Lower lobe of right lung (tissue), 2 donors: ENCODE measurements around the gene TPCN1. TPM values are rescaled to one million over a fixed set of nuclear protein-coding genes. Genes with fewer than 3 reads are reported as not detected.

Experiments used
- ATAC-seq, 2 donors: fragments of 200-7000 bp; cut with Tn5 transposase; one replicate each; pipeline ENCODE4 v1.9.1; 2020 to 2022; ENCODE audit warnings: mild to moderate bottlenecking in 2 of 2, moderate library complexity in 2 of 2
- DNase-seq: peaks from one replicate; pipeline ENCODE4 v3.0.0-alpha.2; 2020
- H3K27ac ChIP-seq: fragments of 200-600 bp; one replicate; pipeline ENCODE4 v1.8.0; 2022
- H3K27me3 ChIP-seq: fragments of 200-600 bp; one replicate; pipeline ENCODE4 v1.8.0; 2022; ENCODE audit warnings: low read depth
- H3K36me3 ChIP-seq: fragments of 200-600 bp; one replicate; pipeline ENCODE4 v1.8.0; 2022; ENCODE audit warnings: mild to moderate bottlenecking
- H3K4me1 ChIP-seq: fragments of 200-600 bp; one replicate; pipeline ENCODE4 v1.8.0; 2022
- H3K4me3 ChIP-seq: fragments of 200-600 bp; one replicate; pipeline ENCODE4 v1.8.0; 2022; ENCODE audit warnings: mild to moderate bottlenecking
- H3K9me3 ChIP-seq: fragments of 200-600 bp; one replicate; pipeline ENCODE4 v1.8.0; 2022
- CTCF ChIP-seq: fragments of 200-600 bp; IDR thresholded peaks from one replicate; pipeline ENCODE4 v1.8.0; 2022; ENCODE audit warnings: antibody characterized with exemption, mild to moderate bottlenecking
- intact Hi-C: fragments of 100-400 bp; cut with DNase I; formaldehyde crosslinking; loops from one replicate; pipeline ENCODE4 v1.11.0; 2022
- total RNA-seq: library from RNA; stranded (reverse); fragmentation: NEBNext Ultra II Directional; extraction: Animal tissue kit (Norgen Biotek cat#: 25700); gene quantifications from one replicate; pipeline ENCODE4 v1.2.1, GENCODE V29; 2021
- donor health status: DM: no; HTN: yes; CAD: no; lungs with severe emphysema.

TPCN1 gene
- total RNA-seq, 1 donor from 2014 or later, result 68.1 TPM

GRCh38 chr12:113286712-113287111, 65.4 kb downstream of the TPCN1 start:
- DNase-seq (no peak), ATAC-seq (no peak)
- TF ChIP-seq CTCF, result no peak
- Histone ChIP-seq H3K27me3 (no peaks in the 10 kb centered on the region), H3K4me1 (no peaks in the 10 kb centered on the region), H3K4me3 (no peak overlapping the region), H3K27ac (no peak overlapping the region), H3K9me3 (no peaks in the 10 kb centered on the region), H3K36me3 (peaks cover 93% of the 10 kb centered on the region)
- intact Hi-C loops, result no loop called here

- H3K36me3 ChIP-seq, result peaks cover 99% of the 10 kb centered on the region
Observed at GRCh38 chr12:113287146-113287898, 66.1 kb downstream of the TPCN1 start.

GRCh38 chr12:113287899-113288282, 66.6 kb downstream of the TPCN1 start:
- TF ChIP-seq CTCF, result no peak
- ATAC-seq (no peak), DNase-seq (no peak)
- Histone ChIP-seq H3K4me1 (no peaks in the 10 kb centered on the region), H3K9me3 (no peaks in the 10 kb centered on the region), H3K36me3 (peaks cover 99% of the 10 kb centered on the region), H3K4me3 (no peak overlapping the region), H3K27me3 (no peaks in the 10 kb centered on the region), H3K27ac (no peak overlapping the region)
- intact Hi-C loops, result no loop called here

More at GRCh38 chr12:113287146-113287898, 66.1 kb downstream of the TPCN1 start:
- Histone ChIP-seq H3K4me3 (no peak overlapping the region), H3K9me3 (no peaks in the 10 kb centered on the region), H3K27ac (no peak overlapping the region), H3K4me1 (no peaks in the 10 kb centered on the region), H3K27me3 (no peaks in the 10 kb centered on the region)
- intact Hi-C loops, result no loop called here
- no peak for ATAC-seq
- TF ChIP-seq CTCF, result no peak
- no peak for DNase-seq

GRCh38 chr12:113289361-113289760, 68.1 kb downstream of the TPCN1 start:
- no peak for ATAC-seq
- no peaks in the 10 kb centered on the region for H3K27me3 ChIP-seq

GRCh38 chr12:113290506-113290905, 69.2 kb downstream of the TPCN1 start:
- Histone ChIP-seq H3K9me3 (no peaks in the 10 kb centered on the region), H3K27me3 (no peaks in the 10 kb centered on the region), H3K4me3 (no peak overlapping the region), H3K27ac (no peak overlapping the region), H3K36me3 (peaks cover 100% of the 10 kb centered on the region), H3K4me1 (no peaks in the 10 kb centered on the region)
- intact Hi-C loops, result no loop called here
- ATAC-seq (no peak), DNase-seq (no peak)
- no peak for TF ChIP-seq CTCF

More at GRCh38 chr12:113289361-113289760, 68.1 kb downstream of the TPCN1 start:
- Histone ChIP-seq H3K4me3 (no peak overlapping the region), H3K36me3 (peaks cover 100% of the 10 kb centered on the region), H3K4me1 (no peaks in the 10 kb centered on the region), H3K9me3 (no peaks in the 10 kb centered on the region), H3K27ac (no peak overlapping the region)
- intact Hi-C loops, result no loop called here
- no peak for TF ChIP-seq CTCF
- no peak for DNase-seq
